Measurements from ENCODE around the gene IGF1R.

The IGF1R gene

GRCh38 chr15:98887976-98888375, 239.6 kb downstream of the IGF1R start:
- DNase-seq (ENCODE audit: low spot score): no peak

GRCh38 chr15:98888820-98889479, 240.6 kb downstream of the IGF1R start:
- no peak for DNase-seq (ENCODE audit: low spot score)

- no peak for DNase-seq (ENCODE audit: low spot score)
These were observed 241.8 kb downstream of the IGF1R start for GRCh38 chr15:98889930-98890695.

- no peak for DNase-seq (ENCODE audit: low spot score)
These were observed 243.0 kb downstream of the IGF1R start for GRCh38 chr15:98891301-98891700.

- no peak for DNase-seq (ENCODE audit: low spot score)
These were observed 245.1 kb downstream of the IGF1R start for GRCh38 chr15:98893401-98893800.

- DNase-seq (ENCODE audit: low spot score): no peak
These were observed 246.0 kb downstream of the IGF1R start for GRCh38 chr15:98894312-98894711.

- DNase-seq (ENCODE audit: low spot score): no peak
These were observed 247.8 kb downstream of the IGF1R start for GRCh38 chr15:98896002-98896721.

GRCh38 chr15:98896802-98897732, 248.7 kb downstream of the IGF1R start:
- DNase-seq (ENCODE audit: low spot score): no peak

GRCh38 chr15:98898122-98898521, 249.8 kb downstream of the IGF1R start:
- no peak for DNase-seq (ENCODE audit: low spot score)

GRCh38 chr15:98899272-98900021, 251.1 kb downstream of the IGF1R start:
- DNase-seq (ENCODE audit: low spot score): no peak

GRCh38 chr15:98900356-98900755, 252.0 kb downstream of the IGF1R start:
- DNase-seq (ENCODE audit: low spot score): no peak

GRCh38 chr15:98901434-98902072, 253.2 kb downstream of the IGF1R start:
- DNase-seq (ENCODE audit: low spot score): no peak

GRCh38 chr15:98902931-98903330, 254.6 kb downstream of the IGF1R start:
- DNase-seq (ENCODE audit: low spot score): no peak

GRCh38 chr15:98903377-98904018, 255.2 kb downstream of the IGF1R start:
- no peak for DNase-seq (ENCODE audit: low spot score)

- DNase-seq (ENCODE audit: low spot score): peak; percentile 70
These were observed 256.2 kb downstream of the IGF1R start for GRCh38 chr15:98904544-98904943.

- no peak for DNase-seq (ENCODE audit: low spot score)
These were observed 257.8 kb downstream of the IGF1R start for GRCh38 chr15:98905963-98906711.

- DNase-seq (ENCODE audit: low spot score): no peak
These were observed 258.4 kb downstream of the IGF1R start for GRCh38 chr15:98906712-98907083.

GRCh38 chr15:98907927-98908471, 259.7 kb downstream of the IGF1R start:
- no peak for DNase-seq (ENCODE audit: low spot score)
